Ascending aorta (tissue), 2 donors: ENCODE measurements around the gene ARHGAP15. TPM values are rescaled to one million over a fixed set of nuclear protein-coding genes. Genes with fewer than 3 reads are reported as not detected.

Source experiments
- DNase-seq, 2 donors: peaks; one replicate each; pipeline ENCODE4 v3.0.0-alpha.2; 2019; ENCODE audit warnings: low spot score in 2 of 2
- H3K27ac ChIP-seq, 2 donors: fragments of 200-600 bp; sonication (generic); one replicate each; pipeline ENCODE4 v1.5.1; 2016 to 2017; ENCODE audit warnings: mild to moderate bottlenecking in 1 of 2
- H3K27me3 ChIP-seq: fragments of 200-600 bp; sonication (generic); one replicate; pipeline ENCODE4 v1.5.1; 2017
- H3K36me3 ChIP-seq, 2 donors: fragments of 200-600 bp; sonication (generic); one replicate each; pipeline ENCODE4 v1.5.1; 2016
- H3K4me1 ChIP-seq, 2 donors: fragments of 200-600 bp; sonication (generic); one replicate each; pipeline ENCODE4 v1.5.1; 2016 to 2017; ENCODE audit warnings: mild to moderate bottlenecking in 1 of 2
- H3K4me3 ChIP-seq, 2 donors: fragments of 200-600 bp; sonication (generic); one replicate each; pipeline ENCODE4 v1.5.1; 2016 to 2017; ENCODE audit warnings: mild to moderate bottlenecking in 1 of 2
- H3K9me3 ChIP-seq, 2 donors: fragments of 200-600 bp; sonication (generic); one replicate each; pipeline ENCODE4 v1.5.1; 2016
- CTCF ChIP-seq, 3 experiments: fragments of 200-600 bp in 2 of 3; fragments of 450-650 bp in 1 of 3; sonication (generic) in 2 of 3; IDR thresholded peaks; one replicate each; pipeline ENCODE4 v1.5.1; 2016 to 2019; ENCODE audit warnings: antibody characterized with exemption in 3 of 3, mild to moderate bottlenecking in 1 of 3, moderate library complexity in 1 of 3
- intact Hi-C: fragments of 100-400 bp; cut with DNase I; formaldehyde crosslinking; loops from one replicate; pipeline ENCODE4 v1.15.1; 2023
- total RNA-seq: library from RNA; depleted of rRNA; stranded (reverse); fragments of >200 nt; gene quantifications from one replicate; pipeline ENCODE4 v1.1.0, GENCODE V29; 2016

Gene ARHGAP15
- total RNA-seq, 1 donor from 2014 or later, result 1.4 TPM

GRCh38 chr2:143146366-143146765 is 17.1 kb downstream of the ARHGAP15 start:
- H3K9me3 ChIP-seq, result no peaks in the 10 kb centered on the region
- no peak overlapping the region for H3K4me3 ChIP-seq
- no peaks in the 10 kb centered on the region for H3K4me1 ChIP-seq
- no peak overlapping the region for H3K27ac ChIP-seq
- intact Hi-C loops, result no loop called here
- no peaks in the 10 kb centered on the region for H3K27me3 ChIP-seq
- no peak for TF ChIP-seq CTCF (IDR thresholded peaks at IDR 0.05)
- H3K36me3 ChIP-seq, result no peaks in the 10 kb centered on the region
- DNase-seq, result no peak

DNA sequence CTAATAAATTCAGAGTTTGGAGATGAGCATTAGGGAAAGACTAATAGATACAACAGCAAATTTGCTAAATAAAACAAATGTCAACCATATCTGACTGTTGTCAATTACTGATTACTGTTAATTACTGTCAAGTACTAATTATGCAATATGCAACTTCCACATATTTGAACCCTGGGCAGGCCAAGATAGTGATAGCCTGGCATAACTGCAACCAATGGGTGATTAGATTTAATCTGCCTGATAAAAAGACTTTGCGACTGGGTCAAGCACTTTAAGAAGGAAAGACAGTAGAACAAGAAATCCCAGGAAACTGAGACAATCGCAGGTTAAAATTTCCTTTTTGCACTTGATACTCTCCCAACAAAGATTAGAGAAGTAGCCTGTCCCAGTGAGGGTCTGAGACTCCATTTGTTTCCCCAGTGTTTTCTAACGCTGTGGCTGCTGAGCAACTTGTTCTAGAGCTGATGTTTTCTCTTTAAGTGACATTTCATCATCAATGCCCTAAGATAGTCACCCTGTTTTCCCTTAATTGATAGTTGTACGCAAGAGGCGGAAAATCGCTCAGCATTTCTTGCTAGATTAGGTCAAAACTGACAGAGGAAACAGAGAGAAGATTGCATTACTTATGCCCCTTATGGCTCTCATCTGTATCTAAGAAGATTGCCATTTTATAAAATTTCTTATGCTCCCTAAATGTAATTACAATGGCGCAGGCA is 17.8 kb downstream of the ARHGAP15 start:
- DNase-seq, result no peak
- no peaks in the 10 kb centered on the region for H3K4me1 ChIP-seq
- H3K27me3 ChIP-seq, result no peaks in the 10 kb centered on the region
- no peaks in the 10 kb centered on the region for H3K9me3 ChIP-seq
- no peak overlapping the region for H3K4me3 ChIP-seq
- H3K36me3 ChIP-seq, result no peaks in the 10 kb centered on the region
- TF ChIP-seq CTCF (IDR thresholded peaks at IDR 0.05), result no peak
- intact Hi-C loops, result no loop called here
- H3K27ac ChIP-seq, result no peak overlapping the region

GRCh38 chr2:143148011-143148410 is 18.8 kb downstream of the ARHGAP15 start:
- H3K9me3 ChIP-seq, result no peaks in the 10 kb centered on the region
- no peaks in the 10 kb centered on the region for H3K27me3 ChIP-seq
- H3K36me3 ChIP-seq, result no peaks in the 10 kb centered on the region
- no peak for TF ChIP-seq CTCF (IDR thresholded peaks at IDR 0.05)
- no peaks in the 10 kb centered on the region for H3K4me1 ChIP-seq
- DNase-seq, result no peak
- intact Hi-C loops, result no loop called here
- no peak overlapping the region for H3K4me3 ChIP-seq
- no peak overlapping the region for H3K27ac ChIP-seq

DNA sequence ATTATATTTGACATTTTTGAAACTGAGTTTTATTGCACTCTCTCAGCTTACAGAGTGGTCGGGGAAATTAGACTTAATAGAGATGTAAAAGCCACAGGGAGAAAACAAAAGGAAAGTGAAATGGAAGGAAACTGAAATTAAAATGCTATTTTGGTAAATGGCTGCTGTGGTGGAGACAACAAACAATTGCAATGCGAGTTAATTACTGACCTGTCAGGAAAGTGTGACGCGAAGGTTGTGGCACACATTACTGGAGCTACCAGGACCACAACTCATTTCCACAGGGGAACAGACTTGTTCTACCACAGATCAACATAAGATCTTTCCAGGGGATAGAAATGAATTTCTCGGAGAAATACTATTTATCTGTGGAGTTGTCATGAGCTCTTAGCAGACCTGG is 19.5 kb downstream of the ARHGAP15 start:
- intact Hi-C loops, result no loop called here

GRCh38 chr2:143150287-143150686 is 21.1 kb downstream of the ARHGAP15 start:
- H3K27ac ChIP-seq, result no peak overlapping the region
- intact Hi-C loops, result no loop called here
- H3K9me3 ChIP-seq, result no peaks in the 10 kb centered on the region
- no peak overlapping the region for H3K4me3 ChIP-seq
- no peak for TF ChIP-seq CTCF (IDR thresholded peaks at IDR 0.05)
- no peaks in the 10 kb centered on the region for H3K4me1 ChIP-seq
- no peak for DNase-seq
- no peaks in the 10 kb centered on the region for H3K36me3 ChIP-seq
- H3K27me3 ChIP-seq, result no peaks in the 10 kb centered on the region

More for the DNA sequence above, 19.5 kb downstream of the ARHGAP15 start:
- no peak for TF ChIP-seq CTCF (IDR thresholded peaks at IDR 0.05)
- Histone ChIP-seq H3K9me3 (no peaks in the 10 kb centered on the region), H3K27me3 (no peaks in the 10 kb centered on the region), H3K27ac (no peak overlapping the region), H3K4me3 (no peak overlapping the region), H3K36me3 (no peaks in the 10 kb centered on the region), H3K4me1 (no peaks in the 10 kb centered on the region)
- DNase-seq, result no peak
